MG63 (cell line): ENCODE data around the gene EPN2. TPM values are rescaled to one million over a fixed set of nuclear protein-coding genes. Genes with fewer than 3 reads are reported as not detected.

Experiments used
- DNase-seq: peaks from one replicate; pipeline ENCODE4 v3.0.0-alpha.2; 2020
- H3K27me3 ChIP-seq: fragments of 250-450 bp; sonication (Bioruptor Pico); 2 replicates; pipeline ENCODE4 v1.5.1; 2020; ENCODE audit warnings: mild to moderate bottlenecking, moderate library complexity
- H3K36me3 ChIP-seq: fragments of 250-450 bp; sonication (Bioruptor Pico); 2 replicates; pipeline ENCODE4 v1.5.1; 2020; ENCODE audit warnings: mild to moderate bottlenecking, moderate library complexity
- H3K4me3 ChIP-seq: fragments of 250-450 bp; sonication (Bioruptor Pico); 2 replicates; pipeline ENCODE4 v1.5.1; 2020; ENCODE audit warnings: mild to moderate bottlenecking, moderate library complexity
- H3K9me3 ChIP-seq: fragments of 250-450 bp; sonication (Bioruptor Pico); 2 replicates; pipeline ENCODE4 v1.5.1; 2020; ENCODE audit warnings: mild to moderate bottlenecking, moderate library complexity
- total RNA-seq: library from RNA; depleted of rRNA; stranded (reverse); fragments of >200 nt; shearing (Covaris generic); gene quantifications from 2 replicates; pipeline ENCODE4 v1.2.3, GENCODE V29; 2014; ENCODE audit warnings: low replicate concordance

EPN2 gene
- total RNA-seq, 1 experiment from 2014 or later: 16.4 TPM

- no peak overlapping the region for H3K4me3 ChIP-seq
- DNase-seq: no peak
- H3K36me3 ChIP-seq: peaks cover 16% of the 10 kb centered on the region
- H3K9me3 ChIP-seq: no peaks in the 10 kb centered on the region; the same call in 1 of the 2 replicates
- H3K27me3 ChIP-seq: no peaks in the 10 kb centered on the region
Measured at GRCh38 chr17:19325542-19325941, 88.4 kb downstream of the EPN2 start.

GRCh38 chr17:19327031-19327783 is 90.0 kb downstream of the EPN2 start:
- DNase-seq: no peak
- H3K27me3 ChIP-seq: no peaks in the 10 kb centered on the region
- H3K9me3 ChIP-seq: no peaks in the 10 kb centered on the region; the same call in 1 of the 2 replicates
- peaks cover 16% of the 10 kb centered on the region for H3K36me3 ChIP-seq
- H3K4me3 ChIP-seq: no peak overlapping the region

- Histone ChIP-seq H3K27me3 (no peaks in the 10 kb centered on the region), H3K9me3 (no peaks in the 10 kb centered on the region; the same call in 1 of the 2 replicates), H3K36me3 (peaks cover 16% of the 10 kb centered on the region), H3K4me3 (no peak overlapping the region)
- no peak for DNase-seq
Measured at GRCh38 chr17:19328441-19329061, 91.4 kb downstream of the EPN2 start.

GRCh38 chr17:19329136-19329535 is 92.0 kb downstream of the EPN2 start:
- DNase-seq: no peak
- Histone ChIP-seq H3K9me3 (no peaks in the 10 kb centered on the region; the same call in 1 of the 2 replicates), H3K36me3 (peaks cover 11% of the 10 kb centered on the region), H3K27me3 (no peaks in the 10 kb centered on the region), H3K4me3 (no peak overlapping the region)

- no peaks in the 10 kb centered on the region for H3K27me3 ChIP-seq
- DNase-seq: no peak
- peaks cover 7% of the 10 kb centered on the region; the same call in 1 of the 2 replicates for H3K36me3 ChIP-seq
- no peaks in the 10 kb centered on the region; the same call in 1 of the 2 replicates for H3K9me3 ChIP-seq
- H3K4me3 ChIP-seq: no peak overlapping the region
Measured at GRCh38 chr17:19329839-19330238, 92.7 kb downstream of the EPN2 start.

GRCh38 chr17:19330271-19330670 is 93.1 kb downstream of the EPN2 start:
- Histone ChIP-seq H3K36me3 (peaks cover 2% of the 10 kb centered on the region; the same call in 1 of the 2 replicates), H3K9me3 (no peaks in the 10 kb centered on the region; the same call in 1 of the 2 replicates), H3K27me3 (no peaks in the 10 kb centered on the region), H3K4me3 (no peak overlapping the region)
- no peak for DNase-seq

GRCh38 chr17:19331134-19331533 is 94.0 kb downstream of the EPN2 start:
- no peaks in the 10 kb centered on the region; the same call in 1 of the 2 replicates for H3K36me3 ChIP-seq
- no peaks in the 10 kb centered on the region for H3K27me3 ChIP-seq
- DNase-seq: no peak
- H3K4me3 ChIP-seq: no peak overlapping the region
- no peaks in the 10 kb centered on the region for H3K9me3 ChIP-seq

- Histone ChIP-seq H3K27me3 (no peaks in the 10 kb centered on the region), H3K4me3 (no peak overlapping the region), H3K36me3 (no peaks in the 10 kb centered on the region; the same call in 1 of the 2 replicates), H3K9me3 (no peaks in the 10 kb centered on the region)
- no peak for DNase-seq
Measured at GRCh38 chr17:19331543-19332245, 94.5 kb downstream of the EPN2 start.

- Histone ChIP-seq H3K4me3 (no peak overlapping the region), H3K9me3 (no peaks in the 10 kb centered on the region), H3K27me3 (no peaks in the 10 kb centered on the region), H3K36me3 (no peaks in the 10 kb centered on the region; the same call in 1 of the 2 replicates)
- DNase-seq: no peak
Measured at GRCh38 chr17:19332371-19333131, 95.4 kb downstream of the EPN2 start.

- Histone ChIP-seq H3K36me3 (no peaks in the 10 kb centered on the region; the same call in 1 of the 2 replicates), H3K27me3 (no peaks in the 10 kb centered on the region), H3K4me3 (no peak overlapping the region), H3K9me3 (no peaks in the 10 kb centered on the region)
- DNase-seq: no peak
Measured at GRCh38 chr17:19333132-19333440, 95.9 kb downstream of the EPN2 start.

- H3K9me3 ChIP-seq: no peaks in the 10 kb centered on the region
- no peak for DNase-seq
- no peaks in the 10 kb centered on the region for H3K27me3 ChIP-seq
- H3K4me3 ChIP-seq: no peak overlapping the region
- H3K36me3 ChIP-seq: no peaks in the 10 kb centered on the region; the same call in 1 of the 2 replicates
Measured at GRCh38 chr17:19333736-19334290, 96.6 kb downstream of the EPN2 start.

- H3K9me3 ChIP-seq: no peaks in the 10 kb centered on the region
- no peak for DNase-seq
Measured at GRCh38 chr17:19334331-19334730, 97.2 kb downstream of the EPN2 start.

GRCh38 chr17:19335951-19336631 is 98.9 kb downstream of the EPN2 start:
- Histone ChIP-seq H3K4me3 (no peak overlapping the region), H3K27me3 (no peaks in the 10 kb centered on the region), H3K9me3 (no peaks in the 10 kb centered on the region), H3K36me3 (no peaks in the 10 kb centered on the region; the same call in 1 of the 2 replicates)
- DNase-seq: no peak

More at GRCh38 chr17:19334331-19334730, 97.2 kb downstream of the EPN2 start:
- H3K27me3 ChIP-seq: no peaks in the 10 kb centered on the region
- no peak overlapping the region for H3K4me3 ChIP-seq
- H3K36me3 ChIP-seq: no peaks in the 10 kb centered on the region; the same call in 1 of the 2 replicates

GRCh38 chr17:19336938-19337711 is 100.0 kb downstream of the EPN2 start:
- Histone ChIP-seq H3K36me3 (no peaks in the 10 kb centered on the region; the same call in 1 of the 2 replicates), H3K9me3 (no peaks in the 10 kb centered on the region)
- DNase-seq: no peak

GRCh38 chr17:19337712-19338023 is 100.5 kb downstream of the EPN2 start:
- Histone ChIP-seq H3K4me3 (no peak overlapping the region), H3K27me3 (no peaks in the 10 kb centered on the region), H3K36me3 (no peaks in the 10 kb centered on the region; the same call in 1 of the 2 replicates), H3K9me3 (no peaks in the 10 kb centered on the region)
- no peak for DNase-seq

More at GRCh38 chr17:19336938-19337711, 100.0 kb downstream of the EPN2 start:
- H3K27me3 ChIP-seq: no peaks in the 10 kb centered on the region
- no peak overlapping the region for H3K4me3 ChIP-seq
